Ascending aorta (tissue), 2 donors: Measurements from ENCODE around the gene EGFR. TPM values are rescaled to one million over a fixed set of nuclear protein-coding genes. Genes with fewer than 3 reads are reported as not detected.

Source experiments
- DNase-seq, 2 donors: peaks; one replicate each; pipeline ENCODE4 v3.0.0-alpha.2; 2019; ENCODE audit warnings: low spot score in 2 of 2
- H3K27ac ChIP-seq, 2 donors: fragments of 200-600 bp; sonication (generic); one replicate each; pipeline ENCODE4 v1.5.1; 2016 to 2017; ENCODE audit warnings: mild to moderate bottlenecking in 1 of 2
- H3K27me3 ChIP-seq: fragments of 200-600 bp; sonication (generic); one replicate; pipeline ENCODE4 v1.5.1; 2017
- H3K36me3 ChIP-seq, 2 donors: fragments of 200-600 bp; sonication (generic); one replicate each; pipeline ENCODE4 v1.5.1; 2016
- H3K4me1 ChIP-seq, 2 donors: fragments of 200-600 bp; sonication (generic); one replicate each; pipeline ENCODE4 v1.5.1; 2016 to 2017; ENCODE audit warnings: mild to moderate bottlenecking in 1 of 2
- H3K4me3 ChIP-seq, 2 donors: fragments of 200-600 bp; sonication (generic); one replicate each; pipeline ENCODE4 v1.5.1; 2016 to 2017; ENCODE audit warnings: mild to moderate bottlenecking in 1 of 2
- H3K9me3 ChIP-seq, 2 donors: fragments of 200-600 bp; sonication (generic); one replicate each; pipeline ENCODE4 v1.5.1; 2016
- intact Hi-C: fragments of 100-400 bp; cut with DNase I; formaldehyde crosslinking; loops from one replicate; pipeline ENCODE4 v1.15.1; 2023
- total RNA-seq: library from RNA; depleted of rRNA; stranded (reverse); fragments of >200 nt; gene quantifications from one replicate; pipeline ENCODE4 v1.1.0, GENCODE V29; 2016
- TF ChIP-seq, protein P1 (sequence below), 3 experiments: fragments of 200-600 bp in 2 of 3; fragments of 450-650 bp in 1 of 3; sonication (generic) in 2 of 3; IDR thresholded peaks; one replicate each; pipeline ENCODE4 v1.5.1; 2016 to 2019; ENCODE audit warnings: antibody characterized with exemption in 3 of 3, mild to moderate bottlenecking in 1 of 3, moderate library complexity in 1 of 3

The EGFR gene
- total RNA-seq, 1 donor from 2014 or later, result 33.8 TPM

DNA sequence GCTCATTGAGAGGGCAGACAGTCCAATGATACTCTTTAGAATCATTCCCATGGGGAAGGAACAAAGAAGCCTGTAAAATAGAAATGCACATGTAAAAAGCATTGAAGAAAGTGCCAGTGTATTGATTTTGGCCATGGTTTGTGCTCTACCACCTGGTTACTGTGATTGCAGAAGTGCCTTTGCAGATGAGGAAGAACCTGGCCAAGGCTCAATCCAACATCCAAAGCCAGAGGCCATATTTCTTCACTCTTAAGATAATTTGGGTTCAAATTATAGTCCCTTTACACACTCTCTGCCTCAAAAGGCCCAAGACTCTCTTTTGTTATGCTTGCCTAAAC is 122.1 kb downstream of the EGFR start:
- no peak overlapping the region for H3K4me3 ChIP-seq
- H3K27ac ChIP-seq, result no peak overlapping the region
- intact Hi-C loops, result no loop called here
- peaks cover 28 to 32% of the 10 kb centered on the region in 2 donors for H3K36me3 ChIP-seq
- no peaks in the 10 kb centered on the region for H3K27me3 ChIP-seq
- H3K9me3 ChIP-seq, result no peaks in the 10 kb centered on the region
- TF ChIP-seq, protein P1, sequence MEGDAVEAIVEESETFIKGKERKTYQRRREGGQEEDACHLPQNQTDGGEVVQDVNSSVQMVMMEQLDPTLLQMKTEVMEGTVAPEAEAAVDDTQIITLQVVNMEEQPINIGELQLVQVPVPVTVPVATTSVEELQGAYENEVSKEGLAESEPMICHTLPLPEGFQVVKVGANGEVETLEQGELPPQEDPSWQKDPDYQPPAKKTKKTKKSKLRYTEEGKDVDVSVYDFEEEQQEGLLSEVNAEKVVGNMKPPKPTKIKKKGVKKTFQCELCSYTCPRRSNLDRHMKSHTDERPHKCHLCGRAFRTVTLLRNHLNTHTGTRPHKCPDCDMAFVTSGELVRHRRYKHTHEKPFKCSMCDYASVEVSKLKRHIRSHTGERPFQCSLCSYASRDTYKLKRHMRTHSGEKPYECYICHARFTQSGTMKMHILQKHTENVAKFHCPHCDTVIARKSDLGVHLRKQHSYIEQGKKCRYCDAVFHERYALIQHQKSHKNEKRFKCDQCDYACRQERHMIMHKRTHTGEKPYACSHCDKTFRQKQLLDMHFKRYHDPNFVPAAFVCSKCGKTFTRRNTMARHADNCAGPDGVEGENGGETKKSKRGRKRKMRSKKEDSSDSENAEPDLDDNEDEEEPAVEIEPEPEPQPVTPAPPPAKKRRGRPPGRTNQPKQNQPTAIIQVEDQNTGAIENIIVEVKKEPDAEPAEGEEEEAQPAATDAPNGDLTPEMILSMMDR (IDR thresholded peaks at IDR 0.05), result no peak
- no peaks in the 10 kb centered on the region for H3K4me1 ChIP-seq
- no peak for DNase-seq

DNA sequence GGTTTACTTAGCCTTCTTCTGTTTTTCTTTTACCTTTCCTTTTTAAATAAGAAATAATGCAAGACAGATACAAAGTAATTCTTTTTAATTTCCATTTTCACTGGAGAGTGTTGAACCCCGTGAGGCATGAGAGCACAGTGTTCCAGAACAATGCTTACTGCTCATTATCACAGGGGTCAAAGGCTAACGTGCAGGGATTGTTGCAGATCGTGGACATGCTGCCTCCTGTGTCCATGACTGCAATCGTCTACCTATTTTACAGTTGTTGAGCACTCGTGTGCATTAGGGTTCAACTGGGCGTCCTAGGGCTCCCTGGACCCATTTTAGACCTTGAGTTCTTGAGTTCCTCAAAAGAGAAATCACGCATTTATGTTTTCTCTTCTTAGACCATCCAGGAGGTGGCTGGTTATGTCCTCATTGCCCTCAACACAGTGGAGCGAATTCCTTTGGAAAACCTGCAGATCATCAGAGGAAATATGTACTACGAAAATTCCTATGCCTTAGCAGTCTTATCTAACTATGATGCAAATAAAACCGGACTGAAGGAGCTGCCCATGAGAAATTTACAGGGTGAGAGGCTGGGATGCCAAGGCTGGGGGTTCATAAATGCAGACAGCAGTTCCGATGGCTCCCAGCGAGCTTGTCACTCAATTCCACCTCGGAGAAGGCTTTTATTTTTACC is 124.2 kb downstream of the EGFR start:
- intact Hi-C loops, result no loop called here
- DNase-seq, result no peak
- H3K36me3 ChIP-seq, result peaks cover 43 to 54% of the 10 kb centered on the region in 2 donors
- H3K9me3 ChIP-seq, result no peaks in the 10 kb centered on the region
- H3K4me1 ChIP-seq, result no peaks in the 10 kb centered on the region
- H3K27ac ChIP-seq, result no peak overlapping the region
- TF ChIP-seq, protein P1 (IDR thresholded peaks at IDR 0.05), result no peak
- no peak overlapping the region for H3K4me3 ChIP-seq
- H3K27me3 ChIP-seq, result no peaks in the 10 kb centered on the region

DNA sequence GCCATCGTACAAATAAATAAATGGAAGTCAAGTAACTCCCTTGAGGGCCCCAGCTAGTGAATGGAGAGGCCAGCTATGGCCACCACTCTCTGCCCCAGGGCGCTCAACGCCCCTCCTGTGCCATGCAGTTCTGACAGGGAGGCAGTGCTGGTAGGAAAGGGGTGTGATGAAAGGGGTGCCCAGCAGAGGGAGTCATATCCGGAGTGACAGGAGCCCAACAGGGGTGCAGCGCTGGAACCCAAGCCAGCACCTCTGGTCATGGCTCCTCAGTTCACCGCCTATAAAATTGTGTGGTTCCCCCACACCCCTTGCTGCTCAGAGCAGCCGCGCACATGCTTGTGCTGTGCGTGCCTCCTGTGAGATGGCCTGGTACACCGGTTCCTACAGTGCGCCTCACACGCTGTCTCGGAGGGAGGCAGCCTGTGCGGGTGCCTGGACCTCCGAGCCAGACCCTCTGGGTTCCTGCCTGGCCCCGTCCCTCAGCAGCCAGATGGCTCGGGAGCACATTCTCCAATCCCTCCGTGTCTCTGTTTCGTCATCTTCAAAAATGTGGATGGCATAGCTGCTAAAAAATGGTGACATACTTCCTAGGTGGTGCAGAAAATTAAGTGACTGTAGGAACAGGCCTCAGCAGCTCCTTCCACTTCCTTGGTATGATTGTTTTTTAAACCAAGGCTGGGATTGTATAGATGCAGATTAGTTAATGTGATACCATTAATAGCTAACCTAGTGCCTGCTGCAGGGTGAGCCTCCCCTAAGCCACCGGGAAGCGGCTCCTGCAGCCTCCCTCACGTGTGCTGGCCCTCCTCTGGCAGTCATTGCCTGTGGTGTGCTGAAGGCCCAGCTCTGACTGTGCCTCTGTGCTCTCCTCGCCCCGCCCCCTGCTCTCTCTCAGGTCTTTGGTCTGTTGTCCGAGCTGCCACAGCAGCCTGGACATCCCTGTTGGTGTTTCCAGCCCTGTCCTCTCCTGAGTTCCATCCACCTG is 125.8 kb downstream of the EGFR start:
- intact Hi-C loops, result no loop called here
- H3K27me3 ChIP-seq, result no peaks in the 10 kb centered on the region
- no peak overlapping the region for H3K27ac ChIP-seq
- no peaks in the 10 kb centered on the region for H3K4me1 ChIP-seq
- no peaks in the 10 kb centered on the region for H3K9me3 ChIP-seq
- TF ChIP-seq, protein P1 (IDR thresholded peaks at IDR 0.05), result no peak
- no peak for DNase-seq
- no peak overlapping the region for H3K4me3 ChIP-seq
- peaks cover 45 to 56% of the 10 kb centered on the region in 2 donors for H3K36me3 ChIP-seq

DNA sequence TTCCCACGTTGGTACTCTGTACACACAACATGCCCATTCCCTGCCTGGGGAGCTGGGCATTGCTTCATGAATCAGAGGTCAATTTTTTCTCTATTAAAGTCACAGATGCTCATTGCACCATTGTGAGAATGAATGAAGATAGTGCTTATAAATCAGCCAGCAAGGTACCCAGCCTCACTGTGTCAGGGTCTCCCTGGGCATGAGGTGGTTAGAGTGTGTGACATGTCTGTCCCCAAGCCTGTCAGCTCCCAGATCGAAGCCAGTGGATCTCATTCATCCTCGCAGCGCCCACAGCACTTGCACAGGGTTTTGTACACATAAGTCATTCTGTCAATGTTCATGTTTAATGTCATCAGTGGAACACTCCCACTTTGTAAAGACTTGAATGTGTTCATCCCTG is 126.8 kb downstream of the EGFR start:
- Histone ChIP-seq H3K4me1 (no peaks in the 10 kb centered on the region), H3K9me3 (no peaks in the 10 kb centered on the region), H3K36me3 (peaks cover 50 to 62% of the 10 kb centered on the region in 2 donors), H3K27me3 (no peaks in the 10 kb centered on the region), H3K27ac (no peak overlapping the region), H3K4me3 (no peak overlapping the region)
- TF ChIP-seq, protein P1 (IDR thresholded peaks at IDR 0.05), result no peak
- DNase-seq, result no peak
- intact Hi-C loops, result no loop called here

DNA sequence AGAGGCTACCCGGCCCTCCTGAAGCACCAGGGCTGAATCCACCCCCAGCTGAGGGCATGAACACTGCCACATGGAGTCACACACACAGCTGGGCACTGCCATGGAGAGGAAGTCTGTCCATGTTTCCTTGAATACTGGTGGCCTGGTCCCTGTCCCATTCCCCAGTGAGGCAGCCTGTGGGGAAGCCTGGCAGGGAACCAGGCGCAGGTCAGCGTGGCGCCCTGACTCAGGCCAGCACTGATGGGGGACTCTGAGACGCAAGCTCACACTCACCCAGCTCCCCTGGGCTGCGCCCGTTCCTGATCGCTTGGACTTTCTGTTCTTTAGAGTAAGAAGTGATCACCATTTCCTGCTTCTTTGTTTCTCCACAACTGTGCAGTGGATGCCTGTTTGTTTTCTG is 128.3 kb downstream of the EGFR start:
- TF ChIP-seq, protein P1 (IDR thresholded peaks at IDR 0.05), result no peak
- H3K27ac ChIP-seq, result no peak overlapping the region
- no peaks in the 10 kb centered on the region for H3K4me1 ChIP-seq
- H3K27me3 ChIP-seq, result no peaks in the 10 kb centered on the region
- peaks cover 59 to 77% of the 10 kb centered on the region in 2 donors for H3K36me3 ChIP-seq
- no peaks in the 10 kb centered on the region for H3K9me3 ChIP-seq
- no peak overlapping the region for H3K4me3 ChIP-seq
- no peak for DNase-seq
- intact Hi-C loops, result no loop called here
